BLaER1 treated with 17β-estradiol and CSF1 and Interleukin-3, amounts not matched to agents 10 nM and 100 nM (cell line): ENCODE results near the gene ACBD6.

Experiments used
- H3K27ac ChIP-seq, 11 experiments: shearing (Covaris generic); formaldehyde crosslinking; 2 replicates each; pipeline ENCODE4 v1.8.1; 2022
- H3K27me3 ChIP-seq, 11 experiments: shearing (Covaris generic); formaldehyde crosslinking; 2 replicates each; pipeline ENCODE4 v1.8.1; 2022
- H3K36me3 ChIP-seq, 11 experiments: shearing (Covaris generic); formaldehyde crosslinking; 2 replicates each; pipeline ENCODE4 v1.8.1; 2022
- H3K4me1 ChIP-seq, 10 experiments: shearing (Covaris generic); formaldehyde crosslinking; 2 replicates each; pipeline ENCODE4 v1.8.1; 2022
- H3K4me2 ChIP-seq, 11 experiments: shearing (Covaris generic); formaldehyde crosslinking; 2 replicates each; pipeline ENCODE4 v1.8.1; 2022
- H3K4me3 ChIP-seq, 10 experiments: shearing (Covaris generic); formaldehyde crosslinking; 2 replicates each; pipeline ENCODE4 v1.8.1; 2022
- H3K9ac ChIP-seq, 11 experiments: shearing (Covaris generic); formaldehyde crosslinking; 2 replicates each; pipeline ENCODE4 v1.8.1; 2022
- H3K9me3 ChIP-seq, 11 experiments: shearing (Covaris generic); formaldehyde crosslinking; replicated peaks in 1 of 11; 2 replicates each; pipeline ENCODE4 v1.8.1; 2022
- H4K20me1 ChIP-seq, 11 experiments: shearing (Covaris generic); formaldehyde crosslinking; 2 replicates each; pipeline ENCODE4 v1.8.1; 2022
- Cebpa-rat ChIP-seq, 11 experiments: shearing (Covaris generic); IDR thresholded peaks; 2 replicates each; pipeline ENCODE4 v1.8.1; 2022

The ACBD6 gene

GRCh38 chr1:180369061-180369460 lies 133.3 kb downstream of the ACBD6 start:
- TF ChIP-seq Cebpa-rat (IDR thresholded peaks at IDR 0.05), result no peak
- Histone ChIP-seq H4K20me1 (peaks cover 0 to 3% (median 0%) of the 10 kb centered on the region in 11 experiments; a peak in 3 of 22 replicates), H3K4me1 (no peaks in the 10 kb centered on the region), H3K9me3 (peaks cover 0 to 9% (median 0%) of the 10 kb centered on the region in 11 experiments; a peak in 2 of 22 replicates), H3K27me3 (no peaks in the 10 kb centered on the region), H3K36me3 (peaks cover 0 to 26% (median 0%) of the 10 kb centered on the region in 11 experiments; a peak in 5 of 22 replicates), H3K4me3 (no peak overlapping the region), H3K4me2 (no peak overlapping the region), H3K27ac (no peak overlapping the region), H3K9ac (no peak overlapping the region)

- no peak overlapping the region for H3K27ac ChIP-seq
- TF ChIP-seq Cebpa-rat (IDR thresholded peaks at IDR 0.05), result no peak
- no peak overlapping the region for H3K4me2 ChIP-seq
- H3K4me3 ChIP-seq, result no peak overlapping the region
- H3K9ac ChIP-seq, result no peak overlapping the region
- H4K20me1 ChIP-seq, result no peaks in the 10 kb centered on the region; a peak in 5 of 22 replicates
- no peaks in the 10 kb centered on the region for H3K27me3 ChIP-seq
- H3K4me1 ChIP-seq, result no peaks in the 10 kb centered on the region
- H3K36me3 ChIP-seq, result peaks cover 0 to 22% (median 0%) of the 10 kb centered on the region in 11 experiments; a peak in 5 of 22 replicates
- peaks cover 0 to 9% (median 0%) of the 10 kb centered on the region in 11 experiments; a peak in 2 of 22 replicates for H3K9me3 ChIP-seq
These were observed 135.9 kb downstream of the ACBD6 start for GRCh38 chr1:180366371-180367068.

GRCh38 chr1:180365039-180365438 lies 137.3 kb downstream of the ACBD6 start:
- Histone ChIP-seq H3K4me3 (no peak overlapping the region), H3K9me3 (peaks cover 0 to 9% (median 0%) of the 10 kb centered on the region in 11 experiments; a peak in 2 of 22 replicates), H4K20me1 (peaks cover 0 to 4% (median 0%) of the 10 kb centered on the region in 11 experiments; a peak in 5 of 22 replicates), H3K36me3 (peaks cover 0 to 18% (median 0%) of the 10 kb centered on the region in 11 experiments; a peak in 5 of 22 replicates), H3K9ac (no peak overlapping the region), H3K27me3 (no peaks in the 10 kb centered on the region), H3K4me2 (no peak overlapping the region), H3K27ac (no peak overlapping the region), H3K4me1 (no peaks in the 10 kb centered on the region)
- no peak for TF ChIP-seq Cebpa-rat (IDR thresholded peaks at IDR 0.05)

GRCh38 chr1:180363246-180363995 lies 139.0 kb downstream of the ACBD6 start:
- Histone ChIP-seq H4K20me1 (peaks cover 0 to 5% (median 0%) of the 10 kb centered on the region in 11 experiments; a peak in 4 of 22 replicates), H3K9me3 (peaks cover 0 to 9% (median 0%) of the 10 kb centered on the region in 11 experiments; a peak in 2 of 22 replicates), H3K4me1 (no peaks in the 10 kb centered on the region), H3K36me3 (peaks cover 0 to 10% (median 0%) of the 10 kb centered on the region in 11 experiments; a peak in 4 of 22 replicates), H3K27ac (no peak overlapping the region), H3K4me3 (no peak overlapping the region), H3K4me2 (no peak overlapping the region), H3K27me3 (no peaks in the 10 kb centered on the region), H3K9ac (no peak overlapping the region)
- TF ChIP-seq Cebpa-rat (IDR thresholded peaks at IDR 0.05), result no peak

GRCh38 chr1:180360333-180361075 lies 141.9 kb downstream of the ACBD6 start:
- no peaks in the 10 kb centered on the region for H3K27me3 ChIP-seq
- H3K36me3 ChIP-seq, result peaks cover 0 to 3% (median 0%) of the 10 kb centered on the region in 11 experiments; a peak in 2 of 22 replicates
- no peak overlapping the region for H3K27ac ChIP-seq
- TF ChIP-seq Cebpa-rat (IDR thresholded peaks at IDR 0.05), result no peak
- no peak overlapping the region for H3K4me2 ChIP-seq
- H3K9me3 ChIP-seq, result no peaks in the 10 kb centered on the region
- no peak overlapping the region for H3K4me3 ChIP-seq
- H3K9ac ChIP-seq, result no peak overlapping the region
- H4K20me1 ChIP-seq, result peaks cover 0 to 5% (median 0%) of the 10 kb centered on the region in 11 experiments; a peak in 3 of 22 replicates
- H3K4me1 ChIP-seq, result peaks cover 0 to 3% (median 0%) of the 10 kb centered on the region in 10 experiments; a peak in 4 of 20 replicates

GRCh38 chr1:180358649-180359048 lies 143.7 kb downstream of the ACBD6 start:
- H4K20me1 ChIP-seq, result peaks cover 0 to 5% (median 0%) of the 10 kb centered on the region in 11 experiments; a peak in 3 of 22 replicates
- no peak overlapping the region for H3K27ac ChIP-seq
- peaks cover 0 to 7% (median 0%) of the 10 kb centered on the region in 10 experiments; a peak in 4 of 20 replicates for H3K4me1 ChIP-seq
- H3K4me2 ChIP-seq, result no peak overlapping the region
- peaks cover 0 to 3% (median 0%) of the 10 kb centered on the region in 11 experiments; a peak in 2 of 22 replicates for H3K36me3 ChIP-seq
- no peak for TF ChIP-seq Cebpa-rat (IDR thresholded peaks at IDR 0.05)
- H3K9me3 ChIP-seq, result no peaks in the 10 kb centered on the region
- no peaks in the 10 kb centered on the region for H3K27me3 ChIP-seq
- no peak overlapping the region for H3K4me3 ChIP-seq
- H3K9ac ChIP-seq, result no peak overlapping the region

GRCh38 chr1:180353945-180354344 lies 148.4 kb downstream of the ACBD6 start:
- H3K4me3 ChIP-seq, result no peak overlapping the region
- no peaks in the 10 kb centered on the region for H3K27me3 ChIP-seq
- H3K27ac ChIP-seq, result no peak overlapping the region
- TF ChIP-seq Cebpa-rat (IDR thresholded peaks at IDR 0.05), result no peak
- 0 out of 22 replicates have a peak, but pooled peaks cover 0 to 4% (median 0%) of the 10 kb centered on the region in 11 experiments for H4K20me1 ChIP-seq
- H3K9me3 ChIP-seq, result peaks cover 0 to 8% (median 0%) of the 10 kb centered on the region in 11 experiments; a peak in 1 of 22 replicates
- no peak overlapping the region for H3K4me2 ChIP-seq
- H3K9ac ChIP-seq, result no peak overlapping the region
- peaks cover 0 to 8% (median 0%) of the 10 kb centered on the region in 11 experiments; a peak in 3 of 22 replicates for H3K36me3 ChIP-seq
- H3K4me1 ChIP-seq, result peaks cover 0 to 7% (median 0%) of the 10 kb centered on the region in 10 experiments; a peak in 4 of 20 replicates

GRCh38 chr1:180352588-180352987 lies 149.8 kb downstream of the ACBD6 start:
- peaks cover 0 to 7% (median 0%) of the 10 kb centered on the region in 10 experiments; a peak in 4 of 20 replicates for H3K4me1 ChIP-seq
- peaks cover 0 to 8% (median 0%) of the 10 kb centered on the region in 11 experiments; a peak in 1 of 22 replicates for H3K9me3 ChIP-seq
- no peak overlapping the region for H3K27ac ChIP-seq
- 0 out of 22 replicates have a peak, but pooled peaks cover 0 to 4% (median 0%) of the 10 kb centered on the region in 11 experiments for H4K20me1 ChIP-seq
- no peak overlapping the region for H3K4me3 ChIP-seq
- no peak for TF ChIP-seq Cebpa-rat (IDR thresholded peaks at IDR 0.05)
- H3K4me2 ChIP-seq, result no peak overlapping the region
- H3K27me3 ChIP-seq, result no peaks in the 10 kb centered on the region
- no peak overlapping the region for H3K9ac ChIP-seq
- H3K36me3 ChIP-seq, result peaks cover 0 to 8% (median 0%) of the 10 kb centered on the region in 11 experiments; a peak in 2 of 22 replicates
